HG03196 (cell line): ENCODE measurements around the gene OR52E8.

Experiments
- ATAC-seq: cut with Tn5 transposase; IDR thresholded peaks from one replicate; pipeline ENCODE4 v1.9.1; 2021; ENCODE audit not compliant: unreplicated experiment

Gene OR52E8

GRCh38 chr11:5857590-5857989 lies at the start of gene OR52E8:
OR52E8 (minus strand) TSS chr11:5857690; CDS start chr11:5857690, 0 bp downstream.
- ATAC-seq, result no peak

GRCh38 chr11:5899534-5899933 lies 42.0 kb upstream of the OR52E8 start:
- ATAC-seq, result no peak

GRCh38 chr11:5892908-5893307 lies 35.4 kb upstream of the OR52E8 start, which contains the start of gene OR52E5:
OR52E5 (plus strand) TSS chr11:5893208; CDS start chr11:5900777, 7,569 bp downstream.
- ATAC-seq, result no peak

GRCh38 chr11:5891216-5891800 lies 33.8 kb upstream of the OR52E8 start:
- no peak for ATAC-seq

GRCh38 chr11:5887661-5888060 lies 30.2 kb upstream of the OR52E8 start:
- ATAC-seq, result no peak

GRCh38 chr11:5887172-5887571 lies 29.7 kb upstream of the OR52E8 start:
- no peak for ATAC-seq

GRCh38 chr11:5881756-5882155 lies 24.3 kb upstream of the OR52E8 start:
- ATAC-seq, result no peak

- no peak for ATAC-seq
Observed at GRCh38 chr11:5880329-5880728, 22.8 kb upstream of the OR52E8 start, which contains the start of gene OR52E4. OR52E4 (plus strand) TSS chr11:5880629; CDS start chr11:5884293, 3,664 bp downstream.

GRCh38 chr11:5878564-5878963 lies 21.1 kb upstream of the OR52E8 start:
- ATAC-seq, result no peak

- no peak for ATAC-seq
Observed at GRCh38 chr11:5865826-5866225, 8.3 kb upstream of the OR52E8 start.

- ATAC-seq, result no peak
Observed at GRCh38 chr11:5851002-5851401, 6.5 kb downstream of the OR52E8 start.

GRCh38 chr11:5847711-5848110 lies 9.8 kb downstream of the OR52E8 start:
- ATAC-seq, result no peak

- ATAC-seq, result no peak
Observed at GRCh38 chr11:5846701-5847100, 10.8 kb downstream of the OR52E8 start.

- ATAC-seq, result no peak
Observed at GRCh38 chr11:5841797-5842196, 15.7 kb downstream of the OR52E8 start, which contains the start of gene OR52E6. OR52E6 (minus strand) TSS chr11:5841897; CDS start chr11:5841897, 0 bp downstream.

- ATAC-seq, result no peak
Observed at GRCh38 chr11:5837695-5838094, 19.8 kb downstream of the OR52E8 start.

- ATAC-seq, result no peak
Observed at GRCh38 chr11:5833446-5833845, 24.0 kb downstream of the OR52E8 start.

- ATAC-seq, result no peak
Observed at GRCh38 chr11:5831196-5831829, 26.2 kb downstream of the OR52E8 start.

GRCh38 chr11:5818245-5818886 lies 39.1 kb downstream of the OR52E8 start:
- no peak for ATAC-seq

- ATAC-seq, result no peak
Observed at GRCh38 chr11:5815534-5815933, 42.0 kb downstream of the OR52E8 start.

- ATAC-seq, result no peak
Observed at GRCh38 chr11:5809905-5810795, 47.3 kb downstream of the OR52E8 start.

GRCh38 chr11:5809122-5809519 lies 48.4 kb downstream of the OR52E8 start:
- no peak for ATAC-seq
